SW480 (cell line): Measurements from ENCODE around the gene IL17A.

Experiments
- DNase-seq: peaks from one replicate; pipeline ENCODE4 v3.0.0-alpha.2; 2016; ENCODE audit warnings: low spot score

IL17A gene

GRCh38 chr6:52186075-52186474 lies at the start of gene IL17A:
Gene IL17A (plus strand): TSS chr6:52186375. CDS start chr6:52186432, 57 bp downstream.
- no peak for DNase-seq

DNA sequence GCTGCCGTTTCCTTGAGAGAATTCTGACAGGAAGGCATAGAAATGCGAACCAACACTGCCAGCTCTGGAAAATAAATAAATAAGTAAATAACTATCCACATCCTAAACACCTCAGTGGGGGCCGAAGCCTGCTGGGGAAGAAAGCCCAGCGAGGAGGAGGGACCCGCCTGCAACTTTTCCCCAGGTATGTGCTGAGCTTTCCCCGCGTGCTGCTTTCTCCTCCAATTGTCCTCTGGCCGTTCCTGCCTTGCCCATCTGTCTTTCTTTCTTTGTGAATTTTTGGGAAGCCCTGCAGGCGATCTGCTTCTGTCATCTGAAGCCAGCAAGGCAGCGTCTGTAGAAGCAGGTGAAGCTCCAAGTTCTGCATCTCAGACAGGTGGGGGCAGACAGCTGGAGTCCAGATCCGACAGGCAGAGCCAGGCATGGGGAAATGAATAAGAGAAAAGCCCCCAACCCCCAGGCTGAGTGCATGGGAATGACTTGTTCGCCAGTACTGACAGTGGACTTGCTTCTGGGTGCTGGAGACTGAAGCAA lies 49.2 kb upstream of the IL17A start:
- DNase-seq: no peak

DNA sequence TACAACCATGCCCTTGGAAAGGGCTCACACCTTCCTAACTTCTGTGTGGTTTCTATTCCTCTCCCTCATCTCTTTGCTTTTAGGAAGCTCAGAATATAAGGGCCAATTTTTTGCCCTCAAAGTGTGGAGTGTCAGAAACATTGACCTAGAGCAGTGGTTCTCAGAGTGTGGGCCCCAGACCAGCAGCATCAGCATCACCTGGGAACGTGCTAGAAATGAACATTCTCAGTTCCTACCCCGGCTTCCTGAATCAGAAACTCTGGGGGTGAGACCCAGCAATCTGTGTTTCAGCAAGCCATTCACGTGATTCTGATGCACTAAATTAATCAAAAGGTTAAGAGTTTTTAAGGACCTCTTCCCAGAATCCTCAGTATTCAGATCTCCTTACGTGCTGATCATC lies 47.9 kb upstream of the IL17A start:
- no peak for DNase-seq

DNA sequence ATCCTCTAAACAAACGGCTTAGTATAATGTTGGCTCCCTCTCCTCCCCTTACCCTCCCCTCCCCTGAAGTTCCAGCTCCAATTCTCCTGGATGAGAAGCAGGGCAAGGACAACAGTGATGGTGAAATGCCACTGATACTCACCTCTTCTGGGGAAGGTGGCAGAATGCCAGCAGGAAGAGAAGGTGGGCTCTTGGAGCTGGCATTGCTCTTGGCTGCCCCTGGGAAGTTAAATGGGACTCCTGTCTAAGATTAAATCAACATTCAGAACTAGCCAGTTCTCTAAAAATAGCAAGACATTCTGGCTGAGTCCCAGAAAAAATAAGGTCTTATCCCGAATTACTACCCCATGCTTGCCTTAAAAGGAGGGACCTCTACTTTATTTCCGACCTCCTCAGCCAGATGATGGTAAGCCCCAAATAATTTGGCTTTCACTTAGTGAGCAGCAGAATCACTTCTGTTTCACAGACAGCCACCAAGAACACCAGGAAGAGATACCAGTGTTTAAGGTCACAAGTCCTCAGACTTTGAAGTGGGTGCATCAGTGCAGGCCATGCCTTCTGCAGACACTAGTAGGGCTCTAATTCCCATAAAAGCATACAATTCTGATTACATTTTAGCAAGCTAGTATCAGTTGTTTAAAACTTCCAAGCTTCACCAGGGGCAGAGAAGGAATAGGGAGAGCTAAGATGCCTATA lies 46.0 kb upstream of the IL17A start:
- no peak for DNase-seq

- no peak for DNase-seq
Observed at GRCh38 chr6:52141596-52141995, 44.6 kb upstream of the IL17A start.

- no peak for DNase-seq
Observed at GRCh38 chr6:52142556-52142955, 43.6 kb upstream of the IL17A start.

- DNase-seq: no peak
Observed at GRCh38 chr6:52143551-52143950, 42.6 kb upstream of the IL17A start.

DNA sequence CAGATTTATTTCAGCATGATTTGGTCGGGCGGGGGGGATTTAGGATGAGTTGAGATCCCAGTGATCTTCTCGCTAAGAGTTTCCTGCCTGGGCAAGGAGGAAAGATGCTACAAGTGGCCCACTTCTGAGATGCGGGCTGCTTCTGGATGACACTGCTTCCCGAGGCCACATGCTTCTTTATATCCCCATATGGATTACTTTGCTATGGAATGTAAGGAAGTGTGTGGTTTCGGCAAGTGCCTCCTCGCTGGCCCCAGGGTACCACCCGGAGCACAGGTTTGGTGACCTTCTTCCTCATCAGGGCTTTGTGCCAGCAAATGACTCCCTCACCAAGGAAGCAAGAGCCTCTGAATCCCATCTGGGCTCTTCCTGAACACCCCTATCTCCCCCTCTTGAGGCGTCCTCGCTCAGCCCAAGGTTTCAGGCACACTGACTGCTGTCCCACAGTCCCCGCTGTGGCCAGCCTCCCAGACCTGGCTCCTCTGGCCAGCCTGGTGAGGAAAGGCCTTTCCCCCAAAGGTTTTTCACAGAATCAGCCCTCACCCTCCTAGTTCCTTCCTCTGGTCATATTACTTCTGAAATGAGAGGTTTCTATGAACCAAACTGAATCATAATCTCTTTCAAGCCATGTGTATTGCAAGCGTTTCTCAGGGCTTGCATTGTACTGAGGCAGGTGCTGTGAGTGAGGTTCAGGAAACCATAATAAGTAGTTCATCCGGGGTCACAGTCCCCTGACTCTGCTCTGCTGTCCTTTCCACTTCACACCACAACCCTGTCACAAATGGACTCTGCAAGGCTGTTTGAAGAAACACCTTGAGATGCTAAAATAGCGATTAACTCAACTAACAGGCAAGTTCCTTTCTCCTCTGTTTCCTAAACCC lies 41.7 kb upstream of the IL17A start:
- no peak for DNase-seq

DNA sequence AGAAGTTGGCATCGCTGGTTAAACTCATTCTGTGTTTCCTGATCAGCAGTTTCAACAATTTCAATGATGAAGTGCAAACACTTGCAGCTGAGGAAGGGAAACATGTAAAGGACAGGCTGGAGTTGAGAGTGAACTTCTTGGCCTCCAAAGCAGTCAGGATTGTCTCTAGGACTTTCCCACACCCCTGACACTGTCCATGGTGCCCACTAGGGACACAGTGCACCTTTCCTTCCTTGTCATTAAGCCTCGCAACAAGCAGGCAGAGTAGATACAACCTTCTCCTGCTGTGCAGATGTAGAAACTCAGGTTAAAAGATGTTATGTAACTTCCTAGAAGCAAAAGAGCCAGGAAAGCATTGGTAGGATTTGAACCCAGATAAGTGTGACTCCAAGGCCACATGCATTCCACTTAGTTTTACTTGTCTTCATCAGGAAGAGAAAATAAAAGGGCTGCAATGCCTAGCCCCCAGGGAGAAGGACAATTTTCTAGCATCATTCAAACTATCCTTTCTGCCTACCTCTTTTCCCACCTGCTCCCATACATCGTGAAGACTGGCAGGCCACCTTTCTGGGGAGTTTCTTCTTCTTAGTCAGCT lies 39.2 kb upstream of the IL17A start:
- DNase-seq: no peak

GRCh38 chr6:52149076-52149475 lies 37.1 kb upstream of the IL17A start:
- no peak for DNase-seq

DNA sequence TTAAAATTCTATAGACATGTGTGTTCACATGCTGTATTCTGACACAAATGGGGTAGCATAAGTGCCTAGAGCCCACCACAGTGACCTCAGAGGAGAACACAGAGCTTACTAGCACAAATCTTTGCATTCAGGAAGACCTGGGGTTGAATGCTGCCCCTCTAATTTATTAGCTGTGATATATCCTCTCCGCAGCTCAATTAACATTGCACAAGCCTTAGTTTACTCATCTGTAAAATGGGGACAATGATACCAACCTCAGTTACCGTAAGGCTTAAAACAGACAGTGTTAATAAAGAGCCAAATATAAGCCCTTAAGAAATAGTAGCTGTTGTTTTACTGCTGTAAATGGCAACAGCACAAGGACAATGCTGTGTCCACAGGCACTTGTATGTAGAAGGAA lies 36.2 kb upstream of the IL17A start:
- DNase-seq: no peak

DNA sequence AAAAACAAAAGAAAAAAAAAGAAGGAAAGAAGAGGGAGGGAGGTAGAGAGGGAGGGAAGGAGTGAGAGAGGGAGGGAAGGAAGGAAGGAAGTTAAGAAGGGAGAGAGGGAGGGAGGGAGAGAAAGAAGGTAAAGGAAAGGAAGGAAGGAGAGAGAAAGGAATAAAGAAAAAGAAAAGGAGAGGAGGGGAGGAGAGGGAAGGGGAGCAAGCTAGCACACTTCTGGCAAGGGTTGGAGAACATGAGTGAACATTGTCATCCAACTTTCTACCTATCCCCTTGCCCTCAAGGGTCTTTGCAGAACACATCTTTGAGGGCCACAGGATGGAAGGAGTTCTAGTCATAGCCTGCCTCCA lies 34.1 kb upstream of the IL17A start:
- DNase-seq: no peak

GRCh38 chr6:52152711-52153160 lies 33.4 kb upstream of the IL17A start:
- no peak for DNase-seq

DNA sequence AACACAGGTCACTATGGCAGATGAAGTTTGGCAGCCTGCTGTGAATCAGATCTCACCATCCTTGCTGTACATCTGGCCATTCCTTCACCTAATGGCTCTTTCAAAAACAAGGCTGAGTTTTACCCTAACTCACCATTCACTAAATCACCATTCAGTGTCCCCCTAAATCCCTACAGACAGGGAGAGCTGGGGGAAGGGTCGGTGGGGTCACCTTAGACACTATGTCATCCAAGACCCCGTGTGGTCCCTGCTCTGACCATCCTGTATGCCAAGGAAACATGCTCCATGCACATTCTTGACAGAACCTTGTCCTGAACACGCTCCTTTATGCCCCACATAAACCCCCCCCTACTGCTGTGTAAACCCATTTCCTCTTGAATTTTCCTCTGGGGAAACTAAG lies 31.8 kb upstream of the IL17A start:
- no peak for DNase-seq

- DNase-seq: peak; percentile 90
Observed at GRCh38 chr6:52155791-52156576, 30.2 kb upstream of the IL17A start.

- DNase-seq: no peak
Observed at GRCh38 chr6:52157301-52157941, 28.8 kb upstream of the IL17A start.

DNA sequence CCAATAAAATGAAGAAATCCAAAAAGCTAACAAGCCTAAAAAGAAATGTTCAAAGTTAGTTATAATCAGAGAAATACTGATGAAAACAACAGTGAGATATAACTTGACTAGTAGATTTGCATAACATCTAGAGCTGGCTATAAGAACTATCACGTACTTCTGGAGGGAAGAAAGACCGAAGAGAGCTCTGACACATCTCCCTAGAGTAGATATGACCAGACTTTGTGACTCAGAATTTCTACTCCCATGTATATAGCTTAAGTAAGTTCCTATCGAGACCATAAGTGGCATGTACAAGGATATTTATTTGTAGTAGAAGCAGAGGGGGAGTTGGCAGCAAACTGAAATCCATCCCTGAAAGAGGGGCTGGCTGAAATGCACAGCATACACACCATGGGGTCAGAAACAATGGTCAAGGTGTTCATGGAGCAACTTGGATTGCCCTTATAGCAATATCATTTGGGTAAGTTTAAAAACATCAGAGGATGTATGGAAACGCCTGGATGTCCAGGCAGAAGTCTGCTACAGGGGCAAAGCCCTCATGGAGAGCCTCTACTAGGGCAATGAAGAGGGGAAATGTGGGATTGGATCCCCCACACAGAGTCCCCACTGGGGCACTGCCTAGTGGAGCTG lies 25.6 kb upstream of the IL17A start:
- DNase-seq: no peak

DNA sequence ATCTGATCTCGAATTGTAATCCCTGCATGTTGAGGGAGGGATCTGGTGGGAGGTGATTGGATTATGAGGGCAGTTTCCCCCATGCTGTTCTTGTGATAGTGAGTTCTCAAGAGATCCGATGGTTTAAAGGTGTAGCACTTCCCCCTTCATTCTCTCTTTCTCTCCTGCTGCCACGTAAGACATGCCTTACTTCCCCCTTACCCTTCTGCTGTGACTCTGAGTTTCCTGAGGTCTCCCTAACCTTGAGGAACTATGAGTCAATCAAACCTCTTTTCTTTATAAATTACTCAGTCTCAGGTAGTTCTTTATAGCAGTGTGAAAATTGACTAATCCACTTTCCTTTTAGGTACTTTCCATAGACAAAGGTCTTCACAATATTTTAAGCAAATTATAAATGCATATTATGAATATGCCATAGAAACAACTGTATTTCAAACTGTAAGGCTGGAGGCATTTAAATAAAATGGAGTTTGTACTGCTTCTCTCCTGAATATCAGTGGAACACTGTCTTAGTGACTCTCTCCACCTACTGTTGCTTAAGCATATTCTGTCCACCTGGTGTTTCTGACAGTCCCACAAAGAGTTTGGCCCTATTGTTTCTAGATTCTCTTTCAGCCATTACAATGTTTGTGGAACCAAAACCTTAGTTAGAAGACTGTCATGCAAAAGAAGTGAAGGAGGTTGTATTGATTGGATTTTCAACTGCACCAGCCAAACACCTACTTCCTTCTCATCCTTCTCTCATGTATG lies 24.3 kb upstream of the IL17A start:
- no peak for DNase-seq

DNA sequence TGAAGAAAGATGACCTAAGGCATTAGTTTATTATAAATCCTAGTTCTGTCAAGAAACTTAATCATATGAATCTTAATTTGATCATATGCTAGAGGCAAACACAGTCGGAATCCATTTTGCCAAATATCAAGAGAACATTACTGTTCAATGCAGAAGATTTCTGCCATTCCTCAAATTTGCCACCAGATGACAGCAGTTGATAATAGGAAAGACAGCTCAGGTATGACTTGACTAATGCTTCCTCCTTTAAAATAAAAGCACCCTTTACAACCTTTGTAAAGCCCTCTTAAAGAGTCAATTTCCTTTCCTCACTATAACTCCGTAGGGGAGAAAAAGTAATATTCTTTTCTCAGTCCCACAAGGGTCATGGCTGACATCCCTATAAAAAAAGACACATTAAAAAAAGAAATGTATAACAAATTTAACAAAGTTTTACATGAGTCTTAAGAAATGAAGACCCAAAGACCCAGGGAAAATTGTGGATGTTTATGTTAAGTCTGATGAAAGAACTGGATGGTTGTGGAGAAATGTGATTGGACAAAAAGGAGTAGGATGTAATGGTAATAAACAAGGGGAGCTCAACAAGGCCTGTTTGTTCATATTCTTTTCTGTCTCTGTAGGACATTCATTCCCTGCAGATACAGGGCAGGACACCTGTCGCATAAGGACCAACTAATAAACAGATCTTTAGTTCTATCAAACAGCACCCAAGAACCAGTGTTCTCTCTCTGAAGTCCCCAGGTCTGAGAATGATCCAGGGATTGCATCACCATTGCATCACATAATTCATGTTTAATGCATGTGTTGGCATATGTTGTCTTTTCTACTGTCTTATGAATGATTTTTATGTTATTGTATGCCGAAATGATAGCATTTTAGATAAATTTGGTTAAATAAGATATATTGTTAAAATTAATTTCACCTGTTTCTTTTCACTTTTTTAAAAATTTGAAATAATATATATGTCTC lies 23.0 kb upstream of the IL17A start:
- DNase-seq: peak; percentile 80
